Measurements from ENCODE around the gene CBX3.
"Not testable (repeated sequence)": the region's sequence is repeated elsewhere in the genome, so short reads cannot be mapped to it uniquely, and the experiment has no call there.

CBX3 gene

GRCh38 chr7:26170663-26171062 lies 30.9 kb upstream of the CBX3 start:
- no peak for DNase-seq (ENCODE audit: low read depth)

GRCh38 chr7:26171601-26172000 lies 29.9 kb upstream of the CBX3 start:
- DNase-seq (ENCODE audit: low read depth), result no peak

- DNase-seq (ENCODE audit: low read depth), result no peak
These were observed 29.5 kb upstream of the CBX3 start for GRCh38 chr7:26172048-26172447.

- DNase-seq (ENCODE audit: low read depth), result not testable (repeated sequence)
These were observed 25.6 kb upstream of the CBX3 start for GRCh38 chr7:26175903-26176302.

- not testable (repeated sequence) for DNase-seq (ENCODE audit: low read depth)
These were observed 24.8 kb upstream of the CBX3 start for GRCh38 chr7:26176696-26177095.

- not testable (repeated sequence) for DNase-seq (ENCODE audit: low read depth)
These were observed 24.3 kb upstream of the CBX3 start for GRCh38 chr7:26177269-26177668.

GRCh38 chr7:26178272-26178960 lies 23.1 kb upstream of the CBX3 start:
- DNase-seq (ENCODE audit: low read depth), result no peak

DNA sequence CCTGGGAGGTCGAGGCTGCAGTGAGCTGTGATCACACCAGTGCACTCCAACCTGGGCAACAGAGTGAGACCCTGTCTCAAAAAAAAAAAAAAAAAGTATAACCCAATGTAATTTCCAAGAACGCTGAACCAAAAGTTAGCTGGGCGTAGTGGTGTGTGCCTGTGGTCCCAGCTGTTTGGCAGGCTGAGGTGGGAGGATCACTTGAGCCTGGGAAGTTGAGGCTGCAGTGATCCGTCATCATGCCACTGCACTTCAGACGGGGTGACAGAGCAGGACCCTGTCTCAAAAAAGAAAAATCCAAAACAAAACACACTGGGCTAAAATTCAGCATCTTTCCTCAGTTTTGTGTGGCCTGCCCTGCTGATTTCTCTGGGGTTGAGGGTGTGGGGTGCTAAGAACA lies 22.1 kb upstream of the CBX3 start:
- DNase-seq (ENCODE audit: low read depth), result no peak

DNA sequence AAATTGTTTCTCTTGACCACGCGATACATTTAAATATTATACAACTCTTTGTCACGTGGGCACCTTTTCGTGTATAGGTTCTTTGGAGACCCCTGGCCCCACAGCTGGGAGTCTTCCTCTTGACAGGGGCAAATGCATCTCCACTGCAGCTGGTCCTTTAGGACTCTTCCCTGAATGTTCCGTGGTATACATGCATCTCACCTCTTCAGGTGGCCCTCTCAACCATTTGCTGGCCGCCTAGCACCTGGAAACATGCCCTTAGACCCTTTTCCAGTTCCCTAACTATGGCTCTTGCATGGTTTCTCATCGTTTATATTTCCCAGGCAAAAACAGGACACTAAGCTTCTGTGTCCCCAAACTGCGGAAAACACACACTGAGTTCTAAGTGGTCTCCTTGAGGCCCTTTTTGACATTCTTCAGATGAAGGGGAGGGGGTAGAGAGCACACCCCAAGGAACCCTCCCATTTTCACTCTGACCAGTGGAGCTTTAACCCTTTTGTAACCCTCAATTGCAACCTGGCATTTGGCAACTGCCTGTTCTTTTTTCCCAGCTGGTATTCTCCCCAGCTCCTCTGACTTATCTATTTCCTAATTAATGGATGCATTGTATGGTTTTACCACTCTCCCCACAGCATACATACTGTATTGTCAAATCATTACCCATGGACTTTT lies 21.6 kb upstream of the CBX3 start:
- DNase-seq (ENCODE audit: low read depth), result no peak

GRCh38 chr7:26180792-26181198 lies 20.8 kb upstream of the CBX3 start:
- DNase-seq (ENCODE audit: low read depth), result no peak

GRCh38 chr7:26181474-26182227 lies 19.9 kb upstream of the CBX3 start:
- DNase-seq (ENCODE audit: low read depth), result no peak

DNA sequence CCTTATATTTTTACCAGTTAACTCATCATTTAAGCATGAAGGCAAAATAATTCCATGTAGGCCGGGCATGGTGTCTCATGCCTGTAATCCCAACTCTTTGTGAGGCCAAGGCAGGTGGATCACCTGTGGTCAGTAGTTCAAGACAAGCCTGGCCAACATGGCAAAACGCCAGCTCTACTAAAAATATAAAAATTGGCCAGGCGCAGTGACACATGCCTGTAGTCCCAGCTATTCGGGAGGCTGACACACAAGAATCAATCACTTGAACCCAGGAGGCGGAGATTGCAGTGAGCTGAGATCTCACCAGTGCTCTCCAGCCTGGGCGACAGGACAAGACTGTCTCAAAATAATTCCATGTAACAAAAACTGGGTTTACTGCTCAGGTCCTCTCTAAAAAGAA lies 19.3 kb upstream of the CBX3 start:
- DNase-seq (ENCODE audit: low read depth), result no peak

GRCh38 chr7:26182706-26183105 lies 18.8 kb upstream of the CBX3 start:
- DNase-seq (ENCODE audit: low read depth), result no peak

DNA sequence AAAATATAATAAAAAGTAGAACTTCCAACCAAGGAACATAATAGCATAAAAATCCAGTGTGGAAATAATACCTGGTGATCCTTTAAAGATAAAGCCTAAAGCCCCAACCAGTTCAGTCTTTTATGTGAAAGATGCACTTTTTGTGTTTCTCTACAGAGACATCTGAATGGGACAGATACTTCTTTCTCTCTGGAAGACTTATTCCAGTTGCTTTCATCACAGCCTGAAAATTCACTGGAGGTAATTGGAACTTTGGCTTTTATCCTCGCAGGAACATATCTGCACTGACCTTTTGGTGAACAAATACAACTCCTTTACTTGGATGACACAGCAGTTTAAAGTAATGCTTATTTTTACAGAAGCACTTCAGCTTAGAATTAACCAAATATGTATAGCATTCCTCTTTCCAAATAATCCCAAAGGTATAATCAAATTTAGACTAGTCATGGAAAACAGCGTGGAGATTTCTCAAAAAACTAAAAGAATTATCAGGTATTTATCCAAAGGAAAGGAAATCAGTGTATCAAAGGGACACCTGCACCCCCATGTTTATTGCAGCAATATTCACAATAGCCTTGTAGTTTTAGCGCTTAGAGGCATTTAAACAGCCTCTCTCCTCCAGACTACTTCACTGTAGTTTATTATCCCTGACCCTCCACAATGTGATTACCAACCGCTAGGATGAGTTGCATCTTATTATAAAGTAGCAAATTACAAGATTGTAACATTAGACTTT lies 17.8 kb upstream of the CBX3 start:
- no peak for DNase-seq (ENCODE audit: low read depth)

DNA sequence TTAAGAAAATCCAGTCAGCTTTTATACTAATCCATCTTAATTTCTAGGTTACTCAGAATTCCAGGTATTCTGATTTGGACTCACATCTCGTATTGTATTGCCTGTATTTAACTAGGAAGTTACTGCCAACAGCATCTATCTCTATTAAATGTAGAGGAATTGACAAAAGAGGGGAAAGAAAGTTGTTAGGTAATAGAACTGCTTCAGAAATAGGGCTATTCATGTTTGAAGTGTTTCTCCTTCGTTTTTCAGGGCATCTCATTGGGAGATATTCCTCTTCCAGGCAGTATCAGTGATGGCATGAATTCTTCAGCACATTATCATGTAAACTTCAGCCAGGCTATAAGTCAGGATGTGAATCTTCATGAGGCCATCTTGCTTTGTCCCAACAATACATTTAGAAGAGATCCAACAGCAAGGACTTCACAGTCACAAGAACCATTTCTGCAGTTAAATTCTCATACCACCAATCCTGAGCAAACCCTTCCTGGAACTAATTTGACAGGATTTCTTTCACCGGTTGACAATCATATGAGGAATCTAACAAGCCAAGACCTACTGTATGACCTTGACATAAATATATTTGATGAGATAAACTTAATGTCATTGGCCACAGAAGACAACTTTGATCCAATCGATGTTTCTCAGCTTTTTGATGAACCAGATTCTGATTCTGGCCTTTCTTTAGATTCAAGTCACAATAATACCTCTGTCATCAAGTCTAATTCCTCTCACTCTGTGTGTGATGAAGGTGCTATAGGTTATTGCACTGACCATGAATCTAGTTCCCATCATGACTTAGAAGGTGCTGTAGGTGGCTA lies 17.1 kb upstream of the CBX3 start:
- not testable (repeated sequence) for DNase-seq (ENCODE audit: low read depth)

DNA sequence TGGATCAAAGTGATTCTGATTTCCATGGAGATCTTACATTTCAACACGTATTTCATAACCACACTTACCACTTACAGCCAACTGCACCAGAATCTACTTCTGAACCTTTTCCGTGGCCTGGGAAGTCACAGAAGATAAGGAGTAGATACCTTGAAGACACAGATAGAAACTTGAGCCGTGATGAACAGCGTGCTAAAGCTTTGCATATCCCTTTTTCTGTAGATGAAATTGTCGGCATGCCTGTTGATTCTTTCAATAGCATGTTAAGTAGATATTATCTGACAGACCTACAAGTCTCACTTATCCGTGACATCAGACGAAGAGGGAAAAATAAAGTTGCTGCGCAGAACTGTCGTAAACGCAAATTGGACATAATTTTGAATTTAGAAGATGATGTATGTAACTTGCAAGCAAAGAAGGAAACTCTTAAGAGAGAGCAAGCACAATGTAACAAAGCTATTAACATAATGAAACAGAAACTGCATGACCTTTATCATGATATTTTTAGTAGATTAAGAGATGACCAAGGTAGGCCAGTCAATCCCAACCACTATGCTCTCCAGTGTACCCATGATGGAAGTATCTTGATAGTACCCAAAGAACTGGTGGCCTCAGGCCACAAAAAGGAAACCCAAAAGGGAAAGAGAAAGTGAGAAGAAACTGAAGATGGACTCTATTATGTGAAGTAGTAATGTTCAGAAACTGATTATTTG lies 16.3 kb upstream of the CBX3 start:
- DNase-seq (ENCODE audit: low read depth), result no peak

GRCh38 chr7:26185844-26186180 lies 15.7 kb upstream of the CBX3 start:
- DNase-seq (ENCODE audit: low read depth), result no peak

GRCh38 chr7:26186364-26187311 lies 14.9 kb upstream of the CBX3 start:
- DNase-seq (ENCODE audit: low read depth), result no peak

GRCh38 chr7:26187380-26188205 lies 14.0 kb upstream of the CBX3 start:
- no peak for DNase-seq (ENCODE audit: low read depth)
